LNCAP (cell line): ENCODE data around the gene HES3.

Experiments used
- CTCF ChIP-seq: fragments of 450-650 bp; IDR thresholded peaks from 2 replicates; pipeline ENCODE4 v1.5.1; 2017; ENCODE audit warnings: mild to moderate bottlenecking

Gene HES3

GRCh38 chr1:6205849-6206519 is 38.0 kb upstream of the HES3 start, which contains the start of gene RNF207:
TSS of gene RNF207 (plus strand) at chr1:6206119. CDS start at chr1:6206536, 417 bp downstream.
- no peak for TF ChIP-seq CTCF

- TF ChIP-seq CTCF: no peak
Measured at GRCh38 chr1:6206520-6206855, 37.5 kb upstream of the HES3 start.

- no peak for TF ChIP-seq CTCF
Measured at GRCh38 chr1:6207075-6207885, 36.7 kb upstream of the HES3 start.

GRCh38 chr1:6207921-6208320 is 36.1 kb upstream of the HES3 start:
- no peak for TF ChIP-seq CTCF

GRCh38 chr1:6208723-6209660 is 35.0 kb upstream of the HES3 start:
- no peak for TF ChIP-seq CTCF

GRCh38 chr1:6209661-6210580 is 34.1 kb upstream of the HES3 start:
- no peak for TF ChIP-seq CTCF
